ENCODE data around the gene CCDC200.

Gene CCDC200

GRCh38 chr17:43226393-43226792, 2.0 kb downstream of the CCDC200 start:
- Histone ChIP-seq H3K9me3 (ENCODE audit: low read depth, low read length) (no peaks in the 10 kb centered on the region), H3K36me3 (ENCODE audit: insufficient read depth, low read length) (no peaks in the 10 kb centered on the region)

GRCh38 chr17:43224146-43224705, 4.2 kb downstream of the CCDC200 start:
- Histone ChIP-seq H3K9ac (ENCODE audit: insufficient read length) (no peak overlapping the region), H3K27ac (no peak overlapping the region), H3K4me3 (no peak overlapping the region), H3K36me3 (ENCODE audit: insufficient read depth, low read length) (no peaks in the 10 kb centered on the region), H3K9me3 (ENCODE audit: low read depth, low read length) (no peaks in the 10 kb centered on the region)
- no peak for TF ChIP-seq FOXP2 (optimal IDR thresholded peaks at IDR 0.05; ENCODE audit: control extremely low read depth, extremely low read length, insufficient read depth)
- no peak for TF ChIP-seq POLR2AphosphoS5 (IDR thresholded peaks at IDR 0.05; ENCODE audit: borderline replicate concordance, low read depth, low read length)
- TF ChIP-seq EZH2 (IDR thresholded peaks at IDR 0.05) = no peak
- DNase-seq (ENCODE audit: low read depth, low spot score) = no peak

More at GRCh38 chr17:43226393-43226792, 2.0 kb downstream of the CCDC200 start:
- no peak for DNase-seq (ENCODE audit: low read depth, low spot score)
- H3K4me3 ChIP-seq = no peak overlapping the region
- no peak for TF ChIP-seq FOXP2 (optimal IDR thresholded peaks at IDR 0.05; ENCODE audit: control extremely low read depth, extremely low read length, insufficient read depth)
- no peak for TF ChIP-seq POLR2AphosphoS5 (IDR thresholded peaks at IDR 0.05; ENCODE audit: borderline replicate concordance, low read depth, low read length)
- TF ChIP-seq EZH2 (IDR thresholded peaks at IDR 0.05) = no peak
- no peak overlapping the region for H3K9ac ChIP-seq (ENCODE audit: insufficient read length)
- no peak overlapping the region for H3K27ac ChIP-seq

- no peak for DNase-seq (ENCODE audit: low read depth, low spot score)
- Histone ChIP-seq H3K4me3 (no peak overlapping the region), H3K27ac (no peak overlapping the region), H3K36me3 (ENCODE audit: insufficient read depth, low read length) (no peaks in the 10 kb centered on the region), H3K9ac (ENCODE audit: insufficient read length) (no peak overlapping the region), H3K9me3 (ENCODE audit: low read depth, low read length) (no peaks in the 10 kb centered on the region)
- TF ChIP-seq FOXP2 (optimal IDR thresholded peaks at IDR 0.05; ENCODE audit: control extremely low read depth, extremely low read length, insufficient read depth) (no peak), EZH2 (IDR thresholded peaks at IDR 0.05) (no peak), POLR2AphosphoS5 (IDR thresholded peaks at IDR 0.05; ENCODE audit: borderline replicate concordance, low read depth, low read length) (no peak)
These were observed 7.8 kb downstream of the CCDC200 start for GRCh38 chr17:43220511-43221125.

- TF ChIP-seq POLR2AphosphoS5 (IDR thresholded peaks at IDR 0.05; ENCODE audit: borderline replicate concordance, low read depth, low read length) (no peak), FOXP2 (optimal IDR thresholded peaks at IDR 0.05; ENCODE audit: control extremely low read depth, extremely low read length, insufficient read depth) (no peak), EZH2 (IDR thresholded peaks at IDR 0.05) (no peak)
- H3K36me3 ChIP-seq (ENCODE audit: insufficient read depth, low read length) = no peaks in the 10 kb centered on the region
- no peaks in the 10 kb centered on the region for H3K9me3 ChIP-seq (ENCODE audit: low read depth, low read length)
- no peak overlapping the region for H3K27ac ChIP-seq
- H3K4me3 ChIP-seq = no peak overlapping the region
- H3K9ac ChIP-seq (ENCODE audit: insufficient read length) = no peak overlapping the region
- no peak for DNase-seq (ENCODE audit: low read depth, low spot score)
These were observed 8.6 kb downstream of the CCDC200 start for GRCh38 chr17:43219746-43220380.

- Histone ChIP-seq H3K4me3 (no peak overlapping the region), H3K36me3 (ENCODE audit: insufficient read depth, low read length) (no peaks in the 10 kb centered on the region), H3K9ac (ENCODE audit: insufficient read length) (no peak overlapping the region), H3K27ac (no peak overlapping the region), H3K9me3 (ENCODE audit: low read depth, low read length) (no peaks in the 10 kb centered on the region)
- DNase-seq (ENCODE audit: low read depth, low spot score) = no peak
- TF ChIP-seq FOXP2 (optimal IDR thresholded peaks at IDR 0.05; ENCODE audit: control extremely low read depth, extremely low read length, insufficient read depth) (no peak), POLR2AphosphoS5 (IDR thresholded peaks at IDR 0.05; ENCODE audit: borderline replicate concordance, low read depth, low read length) (no peak), EZH2 (IDR thresholded peaks at IDR 0.05) (no peak)
These were observed 9.4 kb downstream of the CCDC200 start for GRCh38 chr17:43219001-43219400.

- no peak for DNase-seq (ENCODE audit: low read depth, low spot score)
- Histone ChIP-seq H3K9ac (ENCODE audit: insufficient read length) (no peak overlapping the region), H3K36me3 (ENCODE audit: insufficient read depth, low read length) (no peaks in the 10 kb centered on the region)
These were observed 10.8 kb downstream of the CCDC200 start for GRCh38 chr17:43217614-43218087.

GRCh38 chr17:43216762-43217613, 11.4 kb downstream of the CCDC200 start:
- TF ChIP-seq FOXP2 (optimal IDR thresholded peaks at IDR 0.05; ENCODE audit: control extremely low read depth, extremely low read length, insufficient read depth) = no peak
- TF ChIP-seq POLR2AphosphoS5 (IDR thresholded peaks at IDR 0.05; ENCODE audit: borderline replicate concordance, low read depth, low read length) = no peak
- no peak for TF ChIP-seq EZH2 (IDR thresholded peaks at IDR 0.05)
- Histone ChIP-seq H3K9me3 (ENCODE audit: low read depth, low read length) (no peaks in the 10 kb centered on the region), H3K27ac (no peak overlapping the region), H3K36me3 (ENCODE audit: insufficient read depth, low read length) (no peaks in the 10 kb centered on the region), H3K4me3 (no peak overlapping the region), H3K9ac (ENCODE audit: insufficient read length) (no peak overlapping the region)
- no peak for DNase-seq (ENCODE audit: low read depth, low spot score)

More at GRCh38 chr17:43217614-43218087, 10.8 kb downstream of the CCDC200 start:
- Histone ChIP-seq H3K9me3 (ENCODE audit: low read depth, low read length) (no peaks in the 10 kb centered on the region), H3K27ac (no peak overlapping the region), H3K4me3 (no peak overlapping the region)
- TF ChIP-seq FOXP2 (optimal IDR thresholded peaks at IDR 0.05; ENCODE audit: control extremely low read depth, extremely low read length, insufficient read depth) (no peak), EZH2 (IDR thresholded peaks at IDR 0.05) (no peak), POLR2AphosphoS5 (IDR thresholded peaks at IDR 0.05; ENCODE audit: borderline replicate concordance, low read depth, low read length) (no peak)

- Histone ChIP-seq H3K9ac (ENCODE audit: insufficient read length) (no peak overlapping the region), H3K4me3 (no peak overlapping the region), H3K9me3 (ENCODE audit: low read depth, low read length) (no peaks in the 10 kb centered on the region), H3K27ac (no peak overlapping the region), H3K36me3 (ENCODE audit: insufficient read depth, low read length) (no peaks in the 10 kb centered on the region)
- DNase-seq (ENCODE audit: low read depth, low spot score) = no peak
- no peak for TF ChIP-seq EZH2 (IDR thresholded peaks at IDR 0.05)
- TF ChIP-seq FOXP2 (optimal IDR thresholded peaks at IDR 0.05; ENCODE audit: control extremely low read depth, extremely low read length, insufficient read depth) = no peak
- no peak for TF ChIP-seq POLR2AphosphoS5 (IDR thresholded peaks at IDR 0.05; ENCODE audit: borderline replicate concordance, low read depth, low read length)
These were observed 12.1 kb downstream of the CCDC200 start for GRCh38 chr17:43216369-43216761.
